Kidney (tissue), 14 donors: ENCODE measurements around the gene TNIP1. TPM values are rescaled to one million over a fixed set of nuclear protein-coding genes. Genes with fewer than 3 reads are reported as not detected.

Experiments used
- DNase-seq, 5 donors: peaks; one replicate each; pipeline ENCODE4 v3.0.0-alpha.2; 2013 to 2020
- FAIRE-seq: peaks from 2 replicates; lab custom pipeline; 2012; peaks lifted over from hg19 to GRCh38; lab: Jason Lieb, UNC
- H3K27ac ChIP-seq, 2 donors: one replicate each; pipeline ENCODE4 v1.7.0; 2013; ENCODE audit warnings: low read depth in 2 of 2, low read length in 2 of 2, inconsistent platforms in 1 of 2
- H3K27me3 ChIP-seq: one replicate; pipeline ENCODE4 v1.7.1; 2013; ENCODE audit warnings: low read length, inconsistent platforms; ENCODE audit not compliant: control insufficient read depth, insufficient read depth
- H3K36me3 ChIP-seq, 3 donors: one replicate each; pipeline versions ENCODE4 v1.7.0 to v1.7.1; 2013; ENCODE audit warnings: low read length in 3 of 3, control low read depth in 1 of 3, inconsistent platforms in 1 of 3; ENCODE audit not compliant: insufficient read depth in 3 of 3, control insufficient read depth in 2 of 3
- H3K4me1 ChIP-seq, 3 donors: one replicate each; pipeline versions ENCODE4 v1.7.0 to v1.7.1; 2013; ENCODE audit warnings: low read length in 3 of 3, inconsistent platforms in 1 of 3, low read depth in 1 of 3; ENCODE audit not compliant: control insufficient read depth in 2 of 3, insufficient read depth in 2 of 3
- H3K4me3 ChIP-seq, 3 donors: one replicate each; pipeline versions ENCODE4 v1.7.0 to v1.8.1; 2013; ENCODE audit warnings: low read length in 3 of 3, control low read depth in 1 of 3, inconsistent platforms in 1 of 3
- H3K9ac ChIP-seq, 3 donors: one replicate each; pipeline versions ENCODE4 v1.7.0 to v1.7.1; 2013; ENCODE audit warnings: low read length in 3 of 3, control low read depth in 1 of 3, inconsistent platforms in 1 of 3
- H3K9me3 ChIP-seq, 3 donors: one replicate each; pipeline versions ENCODE4 v1.7.0 to v1.7.1; 2013; ENCODE audit warnings: low read length in 3 of 3, control low read depth in 1 of 3, inconsistent platforms in 1 of 3; ENCODE audit not compliant: control insufficient read depth in 2 of 3, insufficient read depth in 1 of 3
- intact Hi-C: fragments of 100-400 bp; cut with DNase I; formaldehyde crosslinking; loops from one replicate; pipeline ENCODE4 v1.11.1; 2022
- polyA plus RNA-seq: library from polyadenylated mRNA; stranded (reverse); fragments of 350-450 nt; fragmentation: Illumina TruSeq; extraction: RNeasy Lipid Tissue Mini Kit (QIAGEN cat#74804); gene quantifications from one replicate; pipeline ENCODE4 v1.2.3, GENCODE V29; 2014; ENCODE audit warnings: low read depth, low replicate concordance; ENCODE audit not compliant: insufficient read depth
- total RNA-seq: library from RNA; stranded (reverse); fragmentation: NEBNext Ultra II Directional; extraction: Animal tissue kit (Norgen Biotek cat#: 25700); gene quantifications from one replicate; pipeline ENCODE4 v1.2.1, GENCODE V29; 2021
- TF ChIP-seq, protein P1 (sequence below): IDR thresholded peaks from 3 replicates; pipeline ENCODE4 v1.5.1; 2012; ENCODE audit warnings: mild to moderate bottlenecking, moderate library complexity, borderline replicate concordance; ENCODE audit not compliant: insufficient read depth; ENCODE audit errors: extremely low read depth
- donor health status: control.
- donor health status: control.
- donor health status: control.
- donor health status: control.
- donor health status: control.
- donor health status: DM: yes; HTN: yes; CAD: no.
- donor health status: Normal renal cell carcinoma (clear cell type).

Gene TNIP1
- total and polyA plus RNA-seq, 2 donors from 2014 or later: 109 to 132 TPM

GRCh38 chr5:151128817-151129216, 48.0 kb upstream of the TNIP1 start:
- Histone ChIP-seq H3K27me3 (no peaks in the 10 kb centered on the region), H3K9me3 (no peaks in the 10 kb centered on the region), H3K9ac (no peak overlapping the region), H3K4me1 (peaks cover 0 to 19% (median 6%) of the 10 kb centered on the region in 3 donors), H3K36me3 (peaks cover 0 to 58% (median 31%) of the 10 kb centered on the region in 3 donors), H3K27ac (no peak overlapping the region), H3K4me3 (no peak overlapping the region)
- DNase-seq: no peak
- intact Hi-C loops: no loop called here
- TF ChIP-seq, protein P1, sequence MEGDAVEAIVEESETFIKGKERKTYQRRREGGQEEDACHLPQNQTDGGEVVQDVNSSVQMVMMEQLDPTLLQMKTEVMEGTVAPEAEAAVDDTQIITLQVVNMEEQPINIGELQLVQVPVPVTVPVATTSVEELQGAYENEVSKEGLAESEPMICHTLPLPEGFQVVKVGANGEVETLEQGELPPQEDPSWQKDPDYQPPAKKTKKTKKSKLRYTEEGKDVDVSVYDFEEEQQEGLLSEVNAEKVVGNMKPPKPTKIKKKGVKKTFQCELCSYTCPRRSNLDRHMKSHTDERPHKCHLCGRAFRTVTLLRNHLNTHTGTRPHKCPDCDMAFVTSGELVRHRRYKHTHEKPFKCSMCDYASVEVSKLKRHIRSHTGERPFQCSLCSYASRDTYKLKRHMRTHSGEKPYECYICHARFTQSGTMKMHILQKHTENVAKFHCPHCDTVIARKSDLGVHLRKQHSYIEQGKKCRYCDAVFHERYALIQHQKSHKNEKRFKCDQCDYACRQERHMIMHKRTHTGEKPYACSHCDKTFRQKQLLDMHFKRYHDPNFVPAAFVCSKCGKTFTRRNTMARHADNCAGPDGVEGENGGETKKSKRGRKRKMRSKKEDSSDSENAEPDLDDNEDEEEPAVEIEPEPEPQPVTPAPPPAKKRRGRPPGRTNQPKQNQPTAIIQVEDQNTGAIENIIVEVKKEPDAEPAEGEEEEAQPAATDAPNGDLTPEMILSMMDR: no peak
- FAIRE-seq: no peak

DNA sequence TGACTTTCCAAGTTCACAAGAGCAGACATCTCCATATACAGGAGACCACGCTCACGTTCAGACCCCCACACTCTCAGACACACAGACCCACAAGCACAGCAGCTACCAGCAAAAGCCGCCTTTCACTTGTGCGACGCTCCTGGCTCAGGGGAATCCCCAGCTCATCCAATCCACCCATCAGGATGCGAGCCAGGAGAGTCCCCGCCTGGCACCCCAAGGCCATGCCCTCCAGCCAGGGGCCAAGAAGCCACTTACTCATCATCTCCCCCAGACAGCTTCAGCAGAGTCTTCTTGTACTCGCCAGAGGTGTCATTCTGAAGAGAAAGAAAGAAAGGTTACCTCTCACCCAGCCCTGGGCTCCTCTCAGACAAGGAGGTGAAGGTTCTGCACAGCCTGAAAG, 47.1 kb upstream of the TNIP1 start:
- H3K9ac ChIP-seq: no peak overlapping the region
- H3K27me3 ChIP-seq: no peaks in the 10 kb centered on the region
- no peaks in the 10 kb centered on the region for H3K9me3 ChIP-seq
- H3K4me1 ChIP-seq: peaks cover 0 to 22% (median 6%) of the 10 kb centered on the region in 3 donors
- H3K4me3 ChIP-seq: no peak overlapping the region
- TF ChIP-seq, protein P1: no peak
- H3K36me3 ChIP-seq: peaks cover 0 to 50% (median 29%) of the 10 kb centered on the region in 3 donors
- intact Hi-C loops: no loop called here
- no peak for FAIRE-seq
- no peak for DNase-seq
- no peak overlapping the region for H3K27ac ChIP-seq

GRCh38 chr5:151126199-151126645, 45.4 kb upstream of the TNIP1 start:
- Histone ChIP-seq H3K36me3 (peaks cover 3 to 52% (median 33%) of the 10 kb centered on the region in 3 donors), H3K4me1 (peaks cover 0 to 22% (median 6%) of the 10 kb centered on the region in 3 donors), H3K27ac (no peak overlapping the region), H3K4me3 (no peak overlapping the region), H3K9ac (no peak overlapping the region), H3K27me3 (no peaks in the 10 kb centered on the region), H3K9me3 (no peaks in the 10 kb centered on the region)
- TF ChIP-seq, protein P1: peak; percentile 94
- intact Hi-C loops: no loop called here
- no peak for FAIRE-seq
- peak; percentile 64 to 86 (median 77) for DNase-seq

DNA sequence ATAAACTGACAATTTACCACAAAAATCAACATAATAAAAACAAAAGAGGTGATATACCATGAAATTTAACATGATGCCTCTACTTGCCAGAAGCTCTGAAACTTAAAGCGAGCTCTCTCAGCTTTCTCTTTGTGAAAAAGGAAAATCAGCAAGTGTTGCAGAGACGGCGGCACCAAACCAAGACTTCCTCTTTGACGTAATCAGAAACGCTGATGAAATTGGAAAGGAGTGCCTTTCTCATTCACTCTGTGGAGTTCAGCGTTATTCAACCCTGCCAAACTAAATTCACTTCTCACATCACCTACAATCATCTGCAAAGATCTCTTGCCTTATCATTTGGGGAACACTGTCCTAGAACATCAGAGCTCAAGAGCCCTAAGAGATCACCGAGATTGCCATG, 44.6 kb upstream of the TNIP1 start:
- DNase-seq: no peak
- Histone ChIP-seq H3K4me1 (peaks cover 0 to 20% (median 6%) of the 10 kb centered on the region in 3 donors), H3K4me3 (no peak overlapping the region), H3K27me3 (no peaks in the 10 kb centered on the region), H3K9ac (no peak overlapping the region), H3K27ac (no peak overlapping the region), H3K9me3 (no peaks in the 10 kb centered on the region), H3K36me3 (peaks cover 3 to 53% (median 35%) of the 10 kb centered on the region in 3 donors)
- TF ChIP-seq, protein P1: no peak
- no peak for FAIRE-seq
- intact Hi-C loops: no loop called here
